Measurements from ENCODE around the gene DPYSL3. TPM values are rescaled to one million over a fixed set of nuclear protein-coding genes. Genes with fewer than 3 reads are reported as not detected.

The DPYSL3 gene
- polyA plus RNA-seq, 1 donor from 2014 or later = 689 TPM

GRCh38 chr5:147430628-147431027 lies 79.2 kb downstream of the DPYSL3 start:
- no peak overlapping the region for H2AFZ ChIP-seq (ENCODE audit: low read depth, low read length)
- no peaks in the 10 kb centered on the region for H3K27me3 ChIP-seq (ENCODE audit: insufficient read depth, low read depth, low read length)
- H3K9me2 ChIP-seq (ENCODE audit: insufficient read depth, low read length) = no peaks in the 10 kb centered on the region
- H3K4me2 ChIP-seq (ENCODE audit: low read length) = no peak overlapping the region
- no peak overlapping the region for H3K27ac ChIP-seq (ENCODE audit: low read length)
- H3F3A ChIP-seq (ENCODE audit: insufficient read depth, low read length, poor library complexity, severe bottlenecking) = no peaks in the 10 kb centered on the region
- TF ChIP-seq, protein P1, sequence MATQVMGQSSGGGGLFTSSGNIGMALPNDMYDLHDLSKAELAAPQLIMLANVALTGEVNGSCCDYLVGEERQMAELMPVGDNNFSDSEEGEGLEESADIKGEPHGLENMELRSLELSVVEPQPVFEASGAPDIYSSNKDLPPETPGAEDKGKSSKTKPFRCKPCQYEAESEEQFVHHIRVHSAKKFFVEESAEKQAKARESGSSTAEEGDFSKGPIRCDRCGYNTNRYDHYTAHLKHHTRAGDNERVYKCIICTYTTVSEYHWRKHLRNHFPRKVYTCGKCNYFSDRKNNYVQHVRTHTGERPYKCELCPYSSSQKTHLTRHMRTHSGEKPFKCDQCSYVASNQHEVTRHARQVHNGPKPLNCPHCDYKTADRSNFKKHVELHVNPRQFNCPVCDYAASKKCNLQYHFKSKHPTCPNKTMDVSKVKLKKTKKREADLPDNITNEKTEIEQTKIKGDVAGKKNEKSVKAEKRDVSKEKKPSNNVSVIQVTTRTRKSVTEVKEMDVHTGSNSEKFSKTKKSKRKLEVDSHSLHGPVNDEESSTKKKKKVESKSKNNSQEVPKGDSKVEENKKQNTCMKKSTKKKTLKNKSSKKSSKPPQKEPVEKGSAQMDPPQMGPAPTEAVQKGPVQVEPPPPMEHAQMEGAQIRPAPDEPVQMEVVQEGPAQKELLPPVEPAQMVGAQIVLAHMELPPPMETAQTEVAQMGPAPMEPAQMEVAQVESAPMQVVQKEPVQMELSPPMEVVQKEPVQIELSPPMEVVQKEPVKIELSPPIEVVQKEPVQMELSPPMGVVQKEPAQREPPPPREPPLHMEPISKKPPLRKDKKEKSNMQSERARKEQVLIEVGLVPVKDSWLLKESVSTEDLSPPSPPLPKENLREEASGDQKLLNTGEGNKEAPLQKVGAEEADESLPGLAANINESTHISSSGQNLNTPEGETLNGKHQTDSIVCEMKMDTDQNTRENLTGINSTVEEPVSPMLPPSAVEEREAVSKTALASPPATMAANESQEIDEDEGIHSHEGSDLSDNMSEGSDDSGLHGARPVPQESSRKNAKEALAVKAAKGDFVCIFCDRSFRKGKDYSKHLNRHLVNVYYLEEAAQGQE (IDR thresholded peaks at IDR 0.05; ENCODE audit: borderline replicate concordance) = no peak
- TF ChIP-seq SMC3 (conservative IDR thresholded peaks at IDR 0.05; ENCODE audit: poor library complexity) = no peak
- TF ChIP-seq RAD21 (conservative IDR thresholded peaks at IDR 0.05) = no peak
- TF ChIP-seq CTCF (IDR thresholded peaks at IDR 0.05; ENCODE audit: poor library complexity, severe bottlenecking) = no peak
- no peak overlapping the region for H3K4me3 ChIP-seq (ENCODE audit: low read length)
- no peaks in the 10 kb centered on the region for H3K9me3 ChIP-seq (ENCODE audit: low read length)
- H4K20me1 ChIP-seq (ENCODE audit: insufficient read depth) = peaks cover 97% of the 10 kb centered on the region
- H3K9ac ChIP-seq (ENCODE audit: low read length) = no peak overlapping the region
- H3K36me3 ChIP-seq (ENCODE audit: insufficient read depth, low read length) = peaks cover 5% of the 10 kb centered on the region
- H3K79me2 ChIP-seq (replicated peaks; ENCODE audit: insufficient read depth, low read length) = peaks cover 98% of the 10 kb centered on the region

DNA sequence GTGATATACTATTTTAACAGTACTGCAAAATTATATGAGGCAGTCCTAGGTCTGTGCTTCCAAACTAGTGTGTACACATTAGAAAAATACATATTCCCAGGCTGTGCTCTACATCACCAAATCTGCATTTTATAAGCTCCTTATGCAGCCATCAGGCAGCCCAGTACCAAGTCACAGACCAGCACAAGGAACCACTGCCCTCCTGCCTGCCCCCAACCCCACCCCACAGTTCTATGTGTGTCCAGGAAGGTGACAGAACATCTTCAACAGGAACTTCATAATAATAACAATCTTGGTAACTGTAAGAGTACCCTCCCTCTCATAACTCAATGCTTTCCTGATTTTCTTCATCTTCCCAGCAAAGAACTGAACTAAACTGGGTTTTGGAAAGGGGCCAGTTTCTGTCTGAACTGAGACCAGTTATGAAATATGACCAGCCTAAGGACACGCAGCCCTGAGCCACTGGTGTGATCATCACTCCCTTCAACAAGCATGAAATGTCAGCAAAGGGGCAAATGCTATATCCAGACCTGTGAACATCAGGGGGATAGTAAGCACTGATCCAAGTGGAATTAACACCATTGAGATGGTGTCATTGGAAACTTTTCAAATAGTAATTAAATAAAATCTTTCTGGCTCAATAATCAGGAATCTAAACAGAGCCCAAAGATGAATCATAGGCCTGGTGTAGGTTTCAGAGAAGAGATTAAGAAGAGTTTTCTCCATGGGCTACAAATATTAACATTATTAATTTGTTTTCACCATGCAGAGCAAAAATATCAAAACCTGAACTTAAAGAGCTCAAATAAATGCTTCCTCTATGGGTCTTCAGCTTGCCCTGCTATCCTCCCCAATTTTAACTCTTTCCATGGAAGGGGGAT lies 82.1 kb downstream of the DPYSL3 start:
- Histone ChIP-seq H3K27ac (ENCODE audit: low read length) (no peak overlapping the region), H3K27me3 (ENCODE audit: insufficient read depth, low read depth, low read length) (no peaks in the 10 kb centered on the region), H3K36me3 (ENCODE audit: insufficient read depth, low read length) (peaks cover 21% of the 10 kb centered on the region), H4K20me1 (ENCODE audit: insufficient read depth) (peaks cover 83% of the 10 kb centered on the region), H3K9me2 (ENCODE audit: insufficient read depth, low read length) (no peaks in the 10 kb centered on the region), H3K4me2 (ENCODE audit: low read length) (no peak overlapping the region), H3K79me2 (replicated peaks; ENCODE audit: insufficient read depth, low read length) (peaks cover 99% of the 10 kb centered on the region), H2AFZ (ENCODE audit: low read depth, low read length) (no peak overlapping the region), H3F3A (ENCODE audit: insufficient read depth, low read length, poor library complexity, severe bottlenecking) (no peaks in the 10 kb centered on the region), H3K9ac (ENCODE audit: low read length) (no peak overlapping the region), H3K9me3 (ENCODE audit: low read length) (no peaks in the 10 kb centered on the region), H3K4me3 (ENCODE audit: low read length) (no peak overlapping the region)
- TF ChIP-seq EZH2 (IDR thresholded peaks at IDR 0.05; ENCODE audit: borderline replicate concordance, insufficient read depth, low read length, poor library complexity, severe bottlenecking) = no peak
- TF ChIP-seq, protein P1 (IDR thresholded peaks at IDR 0.05; ENCODE audit: borderline replicate concordance) = no peak
- no peak for TF ChIP-seq CTCF (IDR thresholded peaks at IDR 0.05; ENCODE audit: poor library complexity, severe bottlenecking)
- TF ChIP-seq MXI1 (conservative IDR thresholded peaks at IDR 0.05; ENCODE audit: poor library complexity, severe bottlenecking) = no peak
- TF ChIP-seq TAF1 (IDR thresholded peaks at IDR 0.05; ENCODE audit: low read depth) = no peak
- no peak for TF ChIP-seq SMC3 (conservative IDR thresholded peaks at IDR 0.05; ENCODE audit: poor library complexity)
- no peak for TF ChIP-seq POLR2AphosphoS5 (IDR thresholded peaks at IDR 0.05)
- no peak for TF ChIP-seq RAD21 (conservative IDR thresholded peaks at IDR 0.05)
- TF ChIP-seq EP300 (conservative IDR thresholded peaks at IDR 0.05; ENCODE audit: poor library complexity, severe bottlenecking) = no peak
